WTC11 (cell line): ENCODE data around the gene SLC38A8. TPM values are rescaled to one million over a fixed set of nuclear protein-coding genes. Genes with fewer than 3 reads are reported as not detected.

Experiments
- ATAC-seq: fragments of 200-7000 bp; cut with Tn5 transposase; 2 replicates; pipeline ENCODE4 v1.10.0; 2021; ENCODE audit warnings: mild to moderate bottlenecking, moderate library complexity
- CTCF ChIA-PET: fragments of 300-600 bp; sonication (Branson Sonifier 250); formaldehyde crosslinking; loops from one replicate; lab custom pipeline; 2021; ENCODE audit warnings: antibody characterized with exemption; lab: Charles Lee
- POLR2A ChIA-PET: fragments of 350-600 bp; sonication (Branson Sonifier 250); formaldehyde crosslinking; loops from one replicate; lab custom pipeline; 2021; ENCODE audit warnings: antibody characterized with exemption; lab: Charles Lee
- DNase-seq: peaks from one replicate; pipeline ENCODE4 v3.0.0; 2021; ENCODE audit warnings: low spot score
- H3K27ac Mint-ChIP-seq: 2 replicates; pipeline ENCODE4 v1.8.0; 2021; ENCODE audit warnings: mixed read lengths
- H3K27me3 Mint-ChIP-seq: 2 replicates; pipeline ENCODE4 v1.8.0; 2021; ENCODE audit warnings: low read depth, mild to moderate bottlenecking, moderate library complexity, mixed read lengths
- H3K36me3 Mint-ChIP-seq: 2 replicates; pipeline ENCODE4 v1.8.0; 2021; ENCODE audit warnings: mixed read lengths
- H3K4me1 Mint-ChIP-seq: 2 replicates; pipeline ENCODE4 v1.8.0; 2022; ENCODE audit warnings: mixed read lengths
- H3K4me3 Mint-ChIP-seq: 2 replicates; pipeline ENCODE4 v1.8.0; 2021; ENCODE audit warnings: mild to moderate bottlenecking, moderate library complexity, mixed read lengths
- H3K9me3 Mint-ChIP-seq: 2 replicates; pipeline ENCODE4 v1.8.0; 2021; ENCODE audit warnings: mixed read lengths
- AFF4 ChIP-seq: sonication (generic); formaldehyde crosslinking; IDR thresholded peaks from 2 replicates; pipeline ENCODE4 v1.8.1; 2023; ENCODE audit warnings: mild to moderate bottlenecking, missing genetic modification reagents, borderline replicate concordance
- ATF3 ChIP-seq: sonication (generic); formaldehyde crosslinking; conservative IDR thresholded peaks from 2 replicates; pipeline ENCODE4 v1.8.1; 2022; ENCODE audit warnings: mild to moderate bottlenecking, missing genetic modification reagents
- CBFB ChIP-seq: sonication (generic); formaldehyde crosslinking; IDR thresholded peaks from 2 replicates; pipeline ENCODE4 v1.8.1; 2022; ENCODE audit warnings: mild to moderate bottlenecking, low read depth, missing genetic modification reagents
- E2F1 ChIP-seq: sonication (generic); formaldehyde crosslinking; IDR thresholded peaks from 2 replicates; pipeline ENCODE4 v1.8.0; 2022; ENCODE audit warnings: mild to moderate bottlenecking, missing genetic modification reagents
- E2F5 ChIP-seq: sonication (generic); formaldehyde crosslinking; IDR thresholded peaks from 2 replicates; pipeline ENCODE4 v1.8.1; 2022; ENCODE audit warnings: mild to moderate bottlenecking, moderate library complexity, missing genetic modification reagents
- EMX1 ChIP-seq: fragments of 250-450 bp; sonication (Bioruptor Pico); IDR thresholded peaks from 2 replicates; pipeline ENCODE4 v1.8.0; 2021; ENCODE audit warnings: mild to moderate bottlenecking
- FOXJ3 ChIP-seq: sonication (generic); formaldehyde crosslinking; IDR thresholded peaks from 2 replicates; pipeline ENCODE4 v1.9.0; 2021; ENCODE audit warnings: missing genetic modification reagents, mild to moderate bottlenecking, borderline replicate concordance
- FOXK1 ChIP-seq: sonication (generic); formaldehyde crosslinking; IDR thresholded peaks from 2 replicates; pipeline ENCODE4 v1.8.0; 2022; ENCODE audit warnings: mild to moderate bottlenecking, moderate library complexity, missing genetic modification reagents
- HMGXB4 ChIP-seq: sonication (generic); formaldehyde crosslinking; IDR thresholded peaks from 2 replicates; pipeline ENCODE4 v1.8.1; 2023; ENCODE audit warnings: mild to moderate bottlenecking, moderate library complexity, missing genetic modification reagents
- IRF2 ChIP-seq: sonication (generic); formaldehyde crosslinking; IDR thresholded peaks from 2 replicates; pipeline ENCODE4 v1.8.0; 2022; ENCODE audit warnings: low read depth, missing genetic modification reagents, borderline replicate concordance
- KAT7 ChIP-seq: sonication (generic); formaldehyde crosslinking; IDR thresholded peaks from 2 replicates; pipeline ENCODE4 v1.8.1; 2023; ENCODE audit warnings: missing genetic modification reagents, mild to moderate bottlenecking, borderline replicate concordance
- MAX ChIP-seq: sonication (generic); formaldehyde crosslinking; IDR thresholded peaks from 2 replicates; pipeline ENCODE4 v1.8.0; 2022; ENCODE audit warnings: mild to moderate bottlenecking, missing genetic modification reagents
- NFE2L1 ChIP-seq: sonication (generic); formaldehyde crosslinking; IDR thresholded peaks from 2 replicates; pipeline ENCODE4 v1.8.1; 2023; ENCODE audit warnings: missing genetic modification reagents
- PREB ChIP-seq: sonication (generic); formaldehyde crosslinking; IDR thresholded peaks from 2 replicates; pipeline ENCODE4 v1.8.1; 2022; ENCODE audit warnings: mild to moderate bottlenecking, missing genetic modification reagents, moderate library complexity, borderline replicate concordance
- SMAD4 ChIP-seq: sonication (generic); formaldehyde crosslinking; IDR thresholded peaks from 2 replicates; pipeline ENCODE4 v1.8.0; 2022; ENCODE audit warnings: mild to moderate bottlenecking, missing genetic modification reagents
- TP53 ChIP-seq: sonication (generic); formaldehyde crosslinking; IDR thresholded peaks from 2 replicates; pipeline ENCODE4 v1.8.1; 2023; ENCODE audit warnings: mild to moderate bottlenecking, missing genetic modification reagents
- USF1 ChIP-seq: sonication (generic); formaldehyde crosslinking; IDR thresholded peaks from 2 replicates; pipeline ENCODE4 v1.8.0; 2022; ENCODE audit warnings: mild to moderate bottlenecking, missing genetic modification reagents
- total RNA-seq: library from RNA; stranded (reverse); gene quantifications from 3 replicates; pipeline ENCODE4 v1.2.3, GENCODE V29; 2021

The SLC38A8 gene
- total RNA-seq, 1 experiment from 2014 or later = not detected

- TF ChIP-seq IRF2 (CRISPR knock-in tag) = no peak
Observed at GRCh38 chr16:84091460-84091859, 48.9 kb upstream of the SLC38A8 start (continued).

GRCh38 chr16:84090211-84090610 lies 47.6 kb upstream of the SLC38A8 start:
- TF ChIP-seq AFF4 (CRISPR knock-in tag) (no peak), NFE2L1 (CRISPR knock-in tag) (no peak), HMGXB4 (CRISPR knock-in tag) (no peak), PREB (CRISPR knock-in tag) (no peak), EMX1 (CRISPR knock-in tag) (no peak), SMAD4 (CRISPR knock-in tag) (no peak), FOXJ3 (CRISPR knock-in tag) (no peak), KAT7 (CRISPR knock-in tag) (no peak), ATF3 (no peak)
- Mint-ChIP-seq H3K9me3 (no peaks in the 10 kb centered on the region), H3K36me3 (peaks cover 65% of the 10 kb centered on the region), H3K27ac (no peak overlapping the region), H3K4me1 (no peaks in the 10 kb centered on the region), H3K27me3 (no peaks in the 10 kb centered on the region), H3K4me3 (no peak overlapping the region)
- ChIA-PET CTCF (interaction anchor here (1.4 kb wide), 1 partner anchor 96 kb away, joined by 5 read pairs; the partner anchor contains the start of gene TAF1C), POLR2A (interaction anchor here (0.7 kb wide), 1 partner anchor 797 kb away, joined by 4 read pairs; no protein-coding TSS in a partner anchor)
- no peak for ATAC-seq
- DNase-seq = no peak

GRCh38 chr16:84088695-84089395 lies 46.2 kb upstream of the SLC38A8 start:
- ChIA-PET CTCF (interaction anchor here (0.8 to 1.4 kb wide), 2 partner anchors 23 to 98 kb away, joined by 4 to 5 read pairs; partner anchors contain the start of gene TAF1C), POLR2A (no interaction called here)
- no peak for ATAC-seq
- H3K4me1 Mint-ChIP-seq = no peaks in the 10 kb centered on the region
- no peaks in the 10 kb centered on the region for H3K9me3 Mint-ChIP-seq
- no peak overlapping the region for H3K4me3 Mint-ChIP-seq
- peaks cover 61% of the 10 kb centered on the region for H3K36me3 Mint-ChIP-seq
- H3K27me3 Mint-ChIP-seq = no peaks in the 10 kb centered on the region
- no peak overlapping the region for H3K27ac Mint-ChIP-seq
- DNase-seq = no peak
- TF ChIP-seq E2F1 (CRISPR knock-in tag) (no peak), CBFB (CRISPR knock-in tag) (no peak), E2F5 (no peak), FOXK1 (CRISPR knock-in tag) (no peak), USF1 (CRISPR knock-in tag) (no peak), MAX (CRISPR knock-in tag) (no peak), AFF4 (CRISPR knock-in tag) (no peak), TP53 (CRISPR knock-in tag) (no peak)
